PFSK-1 (cell line): Measurements from ENCODE around the gene PSPH. TPM values are rescaled to one million over a fixed set of nuclear protein-coding genes. Genes with fewer than 3 reads are reported as not detected.

Source experiments
- FOXP2 ChIP-seq: optimal IDR thresholded peaks from 2 replicates; pipeline ENCODE3; 2011; ENCODE audit warnings: borderline replicate concordance, control low read depth, inconsistent platforms; ENCODE audit not compliant: insufficient read depth; ENCODE audit errors: extremely low read length, extremely low read depth
- POLR2AphosphoS5 ChIP-seq: IDR thresholded peaks from 2 replicates; pipeline ENCODE4 v1.6.1; 2012; ENCODE audit warnings: low read depth, mild to moderate bottlenecking, control low read depth, low read length, moderate library complexity
- REST ChIP-seq, 2 experiments: IDR thresholded peaks; 2 replicates each; pipeline versions ENCODE4 v1.6.1 to v1.8.0; 2011 to 2012; ENCODE audit warnings: low read depth in 2 of 2, low read length in 2 of 2, control low read depth in 1 of 2, inconsistent platforms in 1 of 2, mild to moderate bottlenecking in 1 of 2, moderate library complexity in 1 of 2; ENCODE audit not compliant: insufficient read depth in 1 of 2
- SIN3A ChIP-seq: IDR thresholded peaks from 2 replicates; pipeline ENCODE4 v1.6.1; 2012; ENCODE audit warnings: mild to moderate bottlenecking, low read length, moderate library complexity, borderline replicate concordance; ENCODE audit not compliant: insufficient read depth
- TAF1 ChIP-seq: IDR thresholded peaks from 2 replicates; pipeline ENCODE4 v1.6.1; 2012; ENCODE audit warnings: low read length, control low read depth, borderline replicate concordance; ENCODE audit not compliant: insufficient read depth
- polyA plus RNA-seq: library from polyadenylated mRNA; unstranded; fragments of >200 nt; gene quantifications from one replicate; pipeline ENCODE4 v1.2.1, GENCODE V29; 2012; ENCODE audit warnings: low read depth, missing spikeins; ENCODE audit not compliant: insufficient read length

Gene PSPH
- polyA plus RNA-seq = 155 TPM

GRCh38 chr7:56051339-56052191, at the start of gene PSPH, which contains the start of gene CCT6A:
Gene PSPH (minus strand): TSS chr7:56051444. CDS start chr7:56021212, 30,232 bp downstream.
Gene CCT6A (plus strand): TSS chr7:56051765. CDS start chr7:56051849, 84 bp downstream.
- TF ChIP-seq TAF1 (peak; percentile 1; the same call in 1 of the 2 replicates), SIN3A (peak; percentile 89; the same call in 1 of the 2 replicates), POLR2AphosphoS5 (peak; percentile 92), REST (IDR thresholded peaks at IDR 0.05; ENCODE audit: insufficient read depth in 1 of 2, low read depth in 2 of 2, low read length in 2 of 2) (peak in 1 of 2 experiments; percentile 20; a peak in 1 of 4 replicates), FOXP2 (peak; percentile 83)

- no peak for TF ChIP-seq REST (IDR thresholded peaks at IDR 0.05; ENCODE audit: insufficient read depth in 1 of 2, low read depth in 2 of 2, low read length in 2 of 2)
- TF ChIP-seq SIN3A = no peak
- no peak for TF ChIP-seq POLR2AphosphoS5
- TF ChIP-seq TAF1 = no peak
- no peak for TF ChIP-seq FOXP2
Measured at GRCh38 chr7:56099653-56100052, 48.4 kb upstream of the PSPH start.

DNA sequence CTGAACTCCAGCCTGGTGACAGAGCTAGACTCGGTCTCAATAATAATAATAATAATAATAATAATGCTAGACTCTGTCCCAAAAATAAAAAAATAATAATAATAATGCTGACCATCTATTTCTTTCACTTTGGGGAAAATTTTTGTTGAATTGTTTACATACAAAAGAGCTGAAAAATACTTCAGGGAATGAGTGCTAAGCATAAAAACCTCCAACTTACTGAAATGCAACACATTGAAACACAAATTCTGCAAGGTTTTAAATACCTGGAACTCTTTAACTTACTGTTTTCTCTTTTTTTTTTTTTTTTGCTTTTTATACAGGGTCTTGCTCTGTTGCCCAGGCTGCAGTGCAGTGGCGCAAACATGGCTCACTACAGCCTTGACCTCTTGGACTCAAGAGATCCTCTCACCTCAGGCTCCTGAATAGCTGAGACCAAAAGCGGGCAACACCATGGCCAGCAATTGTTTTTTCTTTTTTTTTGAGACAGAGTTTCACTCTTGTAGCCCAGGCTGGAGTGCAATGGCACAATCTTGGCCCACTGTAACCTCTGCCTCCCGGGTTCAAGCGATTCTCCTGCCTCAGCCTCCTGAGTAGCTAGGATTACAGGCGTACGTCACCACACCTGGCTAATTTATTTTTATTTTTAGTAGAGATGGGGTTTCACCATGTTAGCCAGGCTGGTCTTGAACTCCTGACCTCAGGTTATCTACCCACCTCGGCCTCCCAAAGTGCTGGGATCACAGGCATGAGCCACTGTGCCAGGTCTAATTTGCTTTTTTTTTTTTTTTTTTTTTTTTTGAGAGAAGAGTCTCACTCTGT, 47.2 kb upstream of the PSPH start:
- 0 out of 2 replicates have a peak, but pooled peaks have one; percentile 24 for TF ChIP-seq POLR2AphosphoS5

DNA sequence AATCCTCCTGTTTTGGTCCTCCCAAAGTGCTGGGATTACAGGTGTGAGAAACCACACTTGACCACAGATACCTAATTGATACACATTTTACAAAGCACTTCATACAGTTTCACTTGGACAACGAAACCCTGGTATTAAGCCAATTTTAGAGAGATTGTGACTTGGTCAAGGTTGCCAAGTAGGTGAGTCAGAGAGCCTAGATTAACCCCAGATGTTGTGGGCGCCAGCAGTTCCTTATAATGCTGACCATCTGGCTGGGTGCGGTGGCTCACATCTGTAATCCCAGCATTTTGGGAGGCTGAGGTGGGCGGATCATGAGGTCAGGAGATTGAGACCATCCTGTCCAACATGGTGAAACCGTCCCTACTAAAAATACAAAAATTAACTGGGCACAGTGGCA, 46.5 kb upstream of the PSPH start:
- no peak for TF ChIP-seq REST (IDR thresholded peaks at IDR 0.05; ENCODE audit: insufficient read depth in 1 of 2, low read depth in 2 of 2, low read length in 2 of 2)
- TF ChIP-seq POLR2AphosphoS5 = no peak
- no peak for TF ChIP-seq FOXP2
- TF ChIP-seq TAF1 = no peak
- no peak for TF ChIP-seq SIN3A

GRCh38 chr7:56092789-56093531, 41.7 kb upstream of the PSPH start, which contains the start of gene PHKG1:
Gene PHKG1 (minus strand): TSS chr7:56092952. CDS start chr7:56088941, 4,011 bp downstream.
- no peak for TF ChIP-seq TAF1
- TF ChIP-seq FOXP2 = peak; percentile 72
- TF ChIP-seq POLR2AphosphoS5 = no peak

DNA sequence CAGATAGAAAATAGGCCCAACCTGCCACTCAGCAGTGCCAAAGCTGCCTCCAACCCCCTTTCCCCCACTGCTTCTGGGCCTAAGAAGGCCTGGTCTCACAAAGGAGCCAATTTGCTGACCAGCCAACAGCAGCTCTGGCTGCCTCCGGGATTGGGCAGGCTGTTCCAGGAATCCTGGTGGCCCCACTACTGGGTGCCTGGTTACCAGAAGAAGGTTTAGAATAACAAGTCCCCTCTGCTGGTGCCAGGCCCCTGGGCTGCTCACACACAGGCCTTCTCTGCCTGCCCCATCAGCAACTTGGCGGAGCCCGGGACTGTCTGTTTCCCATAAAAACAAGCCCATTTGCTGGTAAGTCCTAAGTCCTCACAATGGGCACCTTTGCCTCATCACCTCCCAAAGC, 40.3 kb upstream of the PSPH start:
- no peak for TF ChIP-seq SIN3A
- no peak for TF ChIP-seq FOXP2
- no peak for TF ChIP-seq TAF1
- TF ChIP-seq POLR2AphosphoS5 = no peak
- no peak for TF ChIP-seq REST (IDR thresholded peaks at IDR 0.05; ENCODE audit: insufficient read depth in 1 of 2, low read depth in 2 of 2, low read length in 2 of 2)
